HL-60 (cell line): Measurements from ENCODE around the gene UNC45A.

Experiments
- GABPA ChIP-seq: IDR thresholded peaks from 2 replicates; pipeline ENCODE4 v1.6.1; 2012; ENCODE audit warnings: low read depth
- TF ChIP-seq, protein P1 (sequence below): IDR thresholded peaks from one replicate; pipeline ENCODE4 v1.5.1; 2011; ENCODE audit warnings: low read length, control low read depth, inconsistent platforms; ENCODE audit not compliant: insufficient read depth
- TF ChIP-seq, protein P2 (sequence below): IDR thresholded peaks from 2 replicates; pipeline ENCODE4 v1.6.1; 2012; ENCODE audit warnings: low read depth; ENCODE audit not compliant: insufficient replicate concordance

DNA sequence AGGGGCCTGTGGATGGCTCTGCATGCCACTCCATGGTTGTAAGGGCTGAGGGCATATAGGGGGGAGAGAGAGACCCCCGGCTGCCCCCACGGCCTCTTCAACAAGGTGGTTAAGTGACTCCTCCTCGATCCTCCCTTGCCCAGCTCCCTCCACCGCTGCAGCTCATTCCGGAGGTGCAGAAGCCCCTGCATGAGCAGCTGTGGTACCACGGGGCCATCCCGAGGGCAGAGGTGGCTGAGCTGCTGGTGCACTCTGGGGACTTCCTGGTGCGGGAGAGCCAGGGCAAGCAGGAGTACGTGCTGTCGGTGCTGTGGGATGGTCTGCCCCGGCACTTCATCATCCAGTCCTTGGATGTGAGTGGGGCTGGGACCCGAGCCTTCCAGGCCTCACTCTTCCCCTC lies 44.2 kb upstream of the UNC45A start:
- TF ChIP-seq, protein P1, sequence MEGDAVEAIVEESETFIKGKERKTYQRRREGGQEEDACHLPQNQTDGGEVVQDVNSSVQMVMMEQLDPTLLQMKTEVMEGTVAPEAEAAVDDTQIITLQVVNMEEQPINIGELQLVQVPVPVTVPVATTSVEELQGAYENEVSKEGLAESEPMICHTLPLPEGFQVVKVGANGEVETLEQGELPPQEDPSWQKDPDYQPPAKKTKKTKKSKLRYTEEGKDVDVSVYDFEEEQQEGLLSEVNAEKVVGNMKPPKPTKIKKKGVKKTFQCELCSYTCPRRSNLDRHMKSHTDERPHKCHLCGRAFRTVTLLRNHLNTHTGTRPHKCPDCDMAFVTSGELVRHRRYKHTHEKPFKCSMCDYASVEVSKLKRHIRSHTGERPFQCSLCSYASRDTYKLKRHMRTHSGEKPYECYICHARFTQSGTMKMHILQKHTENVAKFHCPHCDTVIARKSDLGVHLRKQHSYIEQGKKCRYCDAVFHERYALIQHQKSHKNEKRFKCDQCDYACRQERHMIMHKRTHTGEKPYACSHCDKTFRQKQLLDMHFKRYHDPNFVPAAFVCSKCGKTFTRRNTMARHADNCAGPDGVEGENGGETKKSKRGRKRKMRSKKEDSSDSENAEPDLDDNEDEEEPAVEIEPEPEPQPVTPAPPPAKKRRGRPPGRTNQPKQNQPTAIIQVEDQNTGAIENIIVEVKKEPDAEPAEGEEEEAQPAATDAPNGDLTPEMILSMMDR: no peak
- no peak for TF ChIP-seq GABPA
- TF ChIP-seq, protein P2, sequence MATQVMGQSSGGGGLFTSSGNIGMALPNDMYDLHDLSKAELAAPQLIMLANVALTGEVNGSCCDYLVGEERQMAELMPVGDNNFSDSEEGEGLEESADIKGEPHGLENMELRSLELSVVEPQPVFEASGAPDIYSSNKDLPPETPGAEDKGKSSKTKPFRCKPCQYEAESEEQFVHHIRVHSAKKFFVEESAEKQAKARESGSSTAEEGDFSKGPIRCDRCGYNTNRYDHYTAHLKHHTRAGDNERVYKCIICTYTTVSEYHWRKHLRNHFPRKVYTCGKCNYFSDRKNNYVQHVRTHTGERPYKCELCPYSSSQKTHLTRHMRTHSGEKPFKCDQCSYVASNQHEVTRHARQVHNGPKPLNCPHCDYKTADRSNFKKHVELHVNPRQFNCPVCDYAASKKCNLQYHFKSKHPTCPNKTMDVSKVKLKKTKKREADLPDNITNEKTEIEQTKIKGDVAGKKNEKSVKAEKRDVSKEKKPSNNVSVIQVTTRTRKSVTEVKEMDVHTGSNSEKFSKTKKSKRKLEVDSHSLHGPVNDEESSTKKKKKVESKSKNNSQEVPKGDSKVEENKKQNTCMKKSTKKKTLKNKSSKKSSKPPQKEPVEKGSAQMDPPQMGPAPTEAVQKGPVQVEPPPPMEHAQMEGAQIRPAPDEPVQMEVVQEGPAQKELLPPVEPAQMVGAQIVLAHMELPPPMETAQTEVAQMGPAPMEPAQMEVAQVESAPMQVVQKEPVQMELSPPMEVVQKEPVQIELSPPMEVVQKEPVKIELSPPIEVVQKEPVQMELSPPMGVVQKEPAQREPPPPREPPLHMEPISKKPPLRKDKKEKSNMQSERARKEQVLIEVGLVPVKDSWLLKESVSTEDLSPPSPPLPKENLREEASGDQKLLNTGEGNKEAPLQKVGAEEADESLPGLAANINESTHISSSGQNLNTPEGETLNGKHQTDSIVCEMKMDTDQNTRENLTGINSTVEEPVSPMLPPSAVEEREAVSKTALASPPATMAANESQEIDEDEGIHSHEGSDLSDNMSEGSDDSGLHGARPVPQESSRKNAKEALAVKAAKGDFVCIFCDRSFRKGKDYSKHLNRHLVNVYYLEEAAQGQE: no peak
